Fibroblast of pulmonary artery (primary cell): ENCODE data around the gene CEP350.

Experiments
- DNase-seq: peaks from one replicate; pipeline ENCODE4 v3.0.0-alpha.2; 2010; ENCODE audit warnings: low read depth
- H3K4me3 ChIP-seq: replicated peaks from 2 replicates; pipeline ENCODE4 v1.5.1; 2011; ENCODE audit warnings: low read depth, mild to moderate bottlenecking, control low read depth, low read length, moderate library complexity
- TF ChIP-seq, protein P1 (sequence below): IDR thresholded peaks from 2 replicates; pipeline ENCODE4 v1.5.1; 2011; ENCODE audit warnings: mild to moderate bottlenecking, control low read depth, low read length, inconsistent platforms; ENCODE audit errors: missing control alignments

The CEP350 gene

DNA sequence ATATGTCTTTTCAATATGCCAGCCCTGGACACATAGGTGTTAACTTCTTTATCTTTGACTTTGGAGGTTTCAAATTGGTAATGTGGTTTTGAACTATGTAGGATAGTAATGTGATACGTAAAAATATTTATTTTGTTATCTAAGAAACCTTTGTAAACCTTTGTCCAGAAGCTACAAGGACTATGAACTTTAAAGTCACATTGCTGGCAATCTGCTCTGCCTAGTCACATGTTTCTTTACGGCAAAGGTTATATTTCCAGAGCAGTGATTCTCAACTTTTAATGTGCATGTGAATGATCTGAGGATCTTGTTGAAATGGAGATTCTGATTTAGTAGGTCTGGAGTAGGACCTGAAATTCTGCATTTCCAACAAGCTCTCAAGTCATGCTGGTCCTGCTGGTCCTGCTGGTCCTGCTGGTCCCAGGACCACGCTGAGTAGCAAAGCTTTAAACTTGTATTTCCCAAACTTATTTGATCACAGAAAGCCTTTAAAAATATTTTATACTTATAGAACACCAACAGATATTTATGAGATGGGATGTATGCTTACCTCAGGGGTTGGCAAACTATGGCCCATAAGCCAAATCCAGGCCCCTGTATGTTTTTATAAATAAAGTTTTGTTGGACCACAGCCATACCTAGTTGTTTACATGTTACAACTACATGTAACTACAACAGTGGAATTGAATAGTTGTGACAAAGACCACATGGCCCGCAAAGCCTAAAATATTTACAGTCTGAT is 142.1 kb downstream of the CEP350 start:
- H3K4me3 ChIP-seq, result no peak overlapping the region
- TF ChIP-seq, protein P1, sequence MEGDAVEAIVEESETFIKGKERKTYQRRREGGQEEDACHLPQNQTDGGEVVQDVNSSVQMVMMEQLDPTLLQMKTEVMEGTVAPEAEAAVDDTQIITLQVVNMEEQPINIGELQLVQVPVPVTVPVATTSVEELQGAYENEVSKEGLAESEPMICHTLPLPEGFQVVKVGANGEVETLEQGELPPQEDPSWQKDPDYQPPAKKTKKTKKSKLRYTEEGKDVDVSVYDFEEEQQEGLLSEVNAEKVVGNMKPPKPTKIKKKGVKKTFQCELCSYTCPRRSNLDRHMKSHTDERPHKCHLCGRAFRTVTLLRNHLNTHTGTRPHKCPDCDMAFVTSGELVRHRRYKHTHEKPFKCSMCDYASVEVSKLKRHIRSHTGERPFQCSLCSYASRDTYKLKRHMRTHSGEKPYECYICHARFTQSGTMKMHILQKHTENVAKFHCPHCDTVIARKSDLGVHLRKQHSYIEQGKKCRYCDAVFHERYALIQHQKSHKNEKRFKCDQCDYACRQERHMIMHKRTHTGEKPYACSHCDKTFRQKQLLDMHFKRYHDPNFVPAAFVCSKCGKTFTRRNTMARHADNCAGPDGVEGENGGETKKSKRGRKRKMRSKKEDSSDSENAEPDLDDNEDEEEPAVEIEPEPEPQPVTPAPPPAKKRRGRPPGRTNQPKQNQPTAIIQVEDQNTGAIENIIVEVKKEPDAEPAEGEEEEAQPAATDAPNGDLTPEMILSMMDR, result no peak
- no peak for DNase-seq

DNA sequence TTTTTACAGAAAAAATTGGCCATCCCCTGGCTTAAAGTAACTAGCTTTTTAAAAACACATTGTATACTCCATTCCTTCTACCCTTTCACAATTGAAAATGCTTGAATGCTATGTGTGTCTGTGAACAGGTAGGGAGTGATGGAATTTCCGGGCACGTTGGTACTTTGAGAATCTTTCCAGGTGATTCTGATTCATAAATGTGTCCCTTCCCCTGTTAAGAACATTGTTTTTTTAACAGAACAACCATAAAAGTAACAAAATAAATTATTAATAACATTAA is 142.7 kb downstream of the CEP350 start:
- no peak for DNase-seq
- TF ChIP-seq, protein P1, result no peak
- H3K4me3 ChIP-seq, result no peak overlapping the region

DNA sequence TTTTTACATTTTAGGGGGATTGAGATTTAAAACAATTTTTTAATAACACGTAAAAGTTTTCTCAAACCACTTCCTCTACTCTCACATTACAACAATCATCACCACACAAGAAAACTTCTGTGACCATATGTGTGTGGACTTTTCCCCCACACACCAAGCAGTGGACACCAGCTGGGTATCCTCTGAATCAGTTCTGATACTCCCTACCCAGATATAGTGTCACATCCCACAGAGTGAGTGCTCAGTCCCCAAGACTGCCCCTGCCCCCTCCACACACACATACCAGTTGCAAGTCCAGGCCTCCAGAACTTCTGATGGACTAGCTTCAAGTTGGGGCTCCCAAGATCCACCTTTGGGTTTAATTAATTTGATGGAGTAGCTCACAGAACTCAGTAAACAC is 146.8 kb downstream of the CEP350 start:
- TF ChIP-seq, protein P1, result no peak
- no peak overlapping the region for H3K4me3 ChIP-seq
- no peak for DNase-seq

DNA sequence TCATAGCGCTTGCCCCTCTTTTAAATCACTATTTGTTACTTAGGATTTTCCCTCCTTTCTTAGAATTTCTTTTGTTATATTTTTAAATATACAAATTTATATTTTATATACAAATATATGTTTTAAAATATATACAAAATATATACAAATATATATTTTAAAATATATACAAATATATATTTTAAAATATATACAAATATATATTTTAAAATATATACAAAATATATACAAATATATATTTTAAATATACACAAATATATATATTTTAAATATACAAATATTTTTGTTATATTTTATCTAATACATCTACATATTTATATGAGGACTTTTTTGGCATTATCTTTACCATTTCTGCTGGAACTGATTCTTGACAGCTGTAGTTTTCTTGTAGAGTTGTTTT is 149.2 kb downstream of the CEP350 start:
- TF ChIP-seq, protein P1, result no peak
- no peak for DNase-seq
- no peak overlapping the region for H3K4me3 ChIP-seq

DNA sequence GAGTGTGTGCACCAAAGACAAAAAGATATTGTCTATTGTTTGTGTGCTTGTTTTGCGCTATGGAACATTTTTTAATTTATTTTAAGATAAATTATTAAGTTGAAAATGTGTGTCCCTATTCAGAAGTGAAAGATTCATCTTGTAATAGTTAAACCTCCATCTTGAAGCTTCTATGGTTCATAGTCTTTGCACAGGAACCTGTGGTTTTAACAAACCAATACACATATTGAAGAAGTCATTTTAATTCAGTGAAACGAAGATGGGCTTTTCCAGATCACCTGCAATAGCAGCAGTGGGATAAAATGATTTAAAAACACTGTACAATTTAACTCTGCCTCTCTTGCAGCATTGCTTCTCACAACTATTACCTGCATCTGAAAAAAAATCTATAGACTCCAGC is 157.5 kb downstream of the CEP350 start:
- TF ChIP-seq, protein P1, result no peak
- DNase-seq, result no peak
- H3K4me3 ChIP-seq, result no peak overlapping the region

DNA sequence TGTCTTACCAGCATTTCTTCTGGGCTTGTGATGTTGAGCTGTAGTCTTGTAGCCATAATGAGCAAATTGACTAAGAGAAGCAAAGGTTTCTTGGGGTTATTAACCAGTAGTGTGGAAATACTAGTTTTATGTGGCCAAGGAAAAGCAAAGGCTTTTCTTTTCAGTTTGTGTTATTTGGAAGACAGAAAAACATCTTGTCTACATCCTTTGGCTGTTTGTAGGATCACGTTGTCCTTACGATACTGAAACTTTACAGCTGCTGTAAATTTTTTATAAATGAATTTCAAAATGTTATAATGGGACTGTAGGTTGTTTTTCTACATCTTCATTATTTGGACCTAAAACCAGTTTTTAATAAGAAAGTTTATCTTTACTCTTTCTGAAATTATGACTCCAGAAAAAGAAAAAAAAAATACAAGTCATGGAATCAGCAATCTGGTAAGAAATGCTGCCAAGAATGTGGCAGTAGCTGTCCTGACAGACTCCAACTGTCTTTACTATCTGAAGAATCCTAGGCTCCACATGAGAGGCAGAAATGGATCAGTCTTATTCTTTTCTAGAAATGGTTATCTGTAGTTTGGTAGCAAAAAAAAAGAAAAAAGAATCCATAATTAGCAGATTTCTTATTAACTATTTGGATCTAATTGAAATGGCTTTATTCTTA is 158.5 kb downstream of the CEP350 start:
- TF ChIP-seq, protein P1, result no peak
- DNase-seq, result peak; percentile 69
- H3K4me3 ChIP-seq, result no peak overlapping the region
